ENCODE data around the gene USH2A. TPM values are rescaled to one million over a fixed set of nuclear protein-coding genes. Genes with fewer than 3 reads are reported as not detected.
A peak's percentile ranks its signal among the peaks of the same experiment; 100 is the strongest.

USH2A gene
- polyA plus RNA-seq, 1 donor from 2014 or later, result 0.17 TPM

DNA sequence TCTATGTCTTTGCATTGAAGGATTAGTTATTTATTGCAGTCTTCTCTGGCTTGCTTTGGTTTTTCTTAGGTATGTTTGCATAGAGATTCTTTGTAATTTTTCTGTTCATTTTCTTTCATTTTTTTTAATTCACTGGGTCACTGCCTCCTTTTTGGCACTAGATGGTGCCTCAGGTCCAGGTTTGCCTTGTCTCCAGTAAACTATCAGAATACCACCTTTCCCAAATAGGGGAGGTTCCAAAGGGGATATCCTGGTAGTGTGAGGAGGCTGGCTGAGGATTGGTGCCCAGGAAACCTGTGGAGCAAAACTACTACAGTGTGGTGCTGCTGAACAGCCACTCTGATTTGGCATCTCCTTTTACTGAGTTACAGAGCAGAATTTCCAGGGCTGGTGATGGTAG is 599.0 kb downstream of the USH2A start:
- H3K79me2 ChIP-seq (replicated peaks; ENCODE audit: insufficient read depth, low read length), result no peaks in the 10 kb centered on the region
- no peaks in the 10 kb centered on the region for H3F3A ChIP-seq (ENCODE audit: insufficient read depth, low read length, poor library complexity, severe bottlenecking)
- no peak for TF ChIP-seq TAF1 (IDR thresholded peaks at IDR 0.05; ENCODE audit: low read depth)
- TF ChIP-seq SMC3 (conservative IDR thresholded peaks at IDR 0.05; ENCODE audit: poor library complexity), result peak; percentile 53
- no peak for TF ChIP-seq REST (IDR thresholded peaks at IDR 0.05; ENCODE audit: borderline replicate concordance)
- TF ChIP-seq, protein P1, sequence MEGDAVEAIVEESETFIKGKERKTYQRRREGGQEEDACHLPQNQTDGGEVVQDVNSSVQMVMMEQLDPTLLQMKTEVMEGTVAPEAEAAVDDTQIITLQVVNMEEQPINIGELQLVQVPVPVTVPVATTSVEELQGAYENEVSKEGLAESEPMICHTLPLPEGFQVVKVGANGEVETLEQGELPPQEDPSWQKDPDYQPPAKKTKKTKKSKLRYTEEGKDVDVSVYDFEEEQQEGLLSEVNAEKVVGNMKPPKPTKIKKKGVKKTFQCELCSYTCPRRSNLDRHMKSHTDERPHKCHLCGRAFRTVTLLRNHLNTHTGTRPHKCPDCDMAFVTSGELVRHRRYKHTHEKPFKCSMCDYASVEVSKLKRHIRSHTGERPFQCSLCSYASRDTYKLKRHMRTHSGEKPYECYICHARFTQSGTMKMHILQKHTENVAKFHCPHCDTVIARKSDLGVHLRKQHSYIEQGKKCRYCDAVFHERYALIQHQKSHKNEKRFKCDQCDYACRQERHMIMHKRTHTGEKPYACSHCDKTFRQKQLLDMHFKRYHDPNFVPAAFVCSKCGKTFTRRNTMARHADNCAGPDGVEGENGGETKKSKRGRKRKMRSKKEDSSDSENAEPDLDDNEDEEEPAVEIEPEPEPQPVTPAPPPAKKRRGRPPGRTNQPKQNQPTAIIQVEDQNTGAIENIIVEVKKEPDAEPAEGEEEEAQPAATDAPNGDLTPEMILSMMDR (IDR thresholded peaks at IDR 0.05; ENCODE audit: poor library complexity, severe bottlenecking), result peak; percentile 44
- peak; percentile 64 for TF ChIP-seq RAD21 (conservative IDR thresholded peaks at IDR 0.05)
- no peak for TF ChIP-seq POLR2AphosphoS5 (IDR thresholded peaks at IDR 0.05)
- no peak overlapping the region for H2AFZ ChIP-seq (ENCODE audit: low read depth, low read length)
- no peak overlapping the region for H3K4me3 ChIP-seq (ENCODE audit: low read length)
- no peaks in the 10 kb centered on the region for H3K27me3 ChIP-seq (ENCODE audit: insufficient read depth, low read depth, low read length)
- H3K9me2 ChIP-seq (ENCODE audit: insufficient read depth, low read length), result no peaks in the 10 kb centered on the region
- H3K9ac ChIP-seq (ENCODE audit: low read length), result no peak overlapping the region
- no peak overlapping the region for H3K27ac ChIP-seq (ENCODE audit: low read length)
- H3K36me3 ChIP-seq (ENCODE audit: insufficient read depth, low read length), result no peaks in the 10 kb centered on the region
- no peaks in the 10 kb centered on the region for H4K20me1 ChIP-seq (ENCODE audit: insufficient read depth)
- no peaks in the 10 kb centered on the region for H3K9me3 ChIP-seq (ENCODE audit: low read length)
- H3K4me2 ChIP-seq (ENCODE audit: low read length), result no peak overlapping the region

GRCh38 chr1:215819114-215819513 is 604.1 kb downstream of the USH2A start:
- Histone ChIP-seq H3F3A (ENCODE audit: insufficient read depth, low read length, poor library complexity, severe bottlenecking) (no peaks in the 10 kb centered on the region), H3K79me2 (replicated peaks; ENCODE audit: insufficient read depth, low read length) (no peaks in the 10 kb centered on the region), H3K27ac (ENCODE audit: low read length) (no peak overlapping the region), H3K9ac (ENCODE audit: low read length) (no peak overlapping the region), H3K9me3 (ENCODE audit: low read length) (no peaks in the 10 kb centered on the region), H3K9me2 (ENCODE audit: insufficient read depth, low read length) (no peaks in the 10 kb centered on the region), H2AFZ (ENCODE audit: low read depth, low read length) (no peak overlapping the region), H3K27me3 (ENCODE audit: insufficient read depth, low read depth, low read length) (no peaks in the 10 kb centered on the region), H3K4me3 (ENCODE audit: low read length) (no peak overlapping the region), H3K36me3 (ENCODE audit: insufficient read depth, low read length) (no peaks in the 10 kb centered on the region), H4K20me1 (ENCODE audit: insufficient read depth) (no peaks in the 10 kb centered on the region), H3K4me2 (ENCODE audit: low read length) (no peak overlapping the region)
- TF ChIP-seq REST (IDR thresholded peaks at IDR 0.05; ENCODE audit: borderline replicate concordance) (no peak), MXI1 (conservative IDR thresholded peaks at IDR 0.05; ENCODE audit: poor library complexity, severe bottlenecking) (no peak), TAF1 (IDR thresholded peaks at IDR 0.05; ENCODE audit: low read depth) (no peak), POLR2AphosphoS5 (IDR thresholded peaks at IDR 0.05) (no peak)
